H1 (cell line): Measurements from ENCODE around the gene RBM47. TPM values are rescaled to one million over a fixed set of nuclear protein-coding genes. Genes with fewer than 3 reads are reported as not detected.

Experiments used
- CTCF ChIP-seq, 3 experiments: IDR thresholded peaks; 1 replicate in 2 of 3; 2 replicates in 1 of 3; pipeline versions ENCODE4 v1.5.1 to v1.6.1; 2011; ENCODE audit warnings: low read length in 3 of 3, mild to moderate bottlenecking in 3 of 3, inconsistent platforms in 2 of 3, low read depth in 1 of 3, moderate library complexity in 1 of 3; ENCODE audit not compliant: insufficient read depth in 1 of 3; ENCODE audit errors: control extremely low read depth in 1 of 3
- RNF2 ChIP-seq: fragments of 200-900, 300-1000 bp; sonication (generic); IDR thresholded peaks from 2 replicates; pipeline ENCODE4 v1.7.1; 2016; ENCODE audit warnings: borderline replicate concordance, low read depth, mild to moderate bottlenecking, antibody characterized with exemption, low read length; ENCODE audit not compliant: poor library complexity, severe bottlenecking; ENCODE audit errors: missing control alignments
- TBP ChIP-seq: IDR thresholded peaks from 2 replicates; pipeline ENCODE4 v1.6.1; 2011; ENCODE audit warnings: low read depth, low read length, improper control_type of control experiment
- polyA plus RNA-seq, 7 experiments: library from polyadenylated mRNA; depleted of rRNA in 3 of 7; stranded (reverse) in 5 of 7; unstranded in 2 of 7; fragments of >200 nt in 5 of 7; fragments of 200-250 nt in 2 of 7; gene quantifications; 1 replicate in 5 of 7; 2 replicates in 1 of 7; 4 replicates in 1 of 7; pipeline versions ENCODE4 v1.2.1 to v1.2.3, GENCODE V29; 2011 to 2013; ENCODE audit warnings: missing spikeins in 2 of 7, mixed read lengths in 2 of 7
- total RNA-seq: library from RNA; stranded (reverse); fragmentation: NEBNext Ultra II Directional; extraction: Animal tissue kit (Norgen Biotek cat#: 25700); gene quantifications from 2 replicates; pipeline ENCODE4 v1.2.1, GENCODE V29; 2021

The RBM47 gene
- total and polyA plus RNA-seq, 2 of the 8 experiments (the other 6 are each of a cell fraction or from before 2014, with no cell fraction given): 42.8 to 78.9 TPM

- TF ChIP-seq CTCF (IDR thresholded peaks at IDR 0.05; ENCODE audit: control extremely low read depth in 1 of 3, insufficient read depth in 1 of 3, low read depth in 1 of 3, low read length in 3 of 3): no peak
- TF ChIP-seq RNF2: no peak
- TF ChIP-seq TBP: no peak
Observed at GRCh38 chr4:40678421-40678820, 48.8 kb upstream of the RBM47 start (continued).
